HepG2 (cell line): ENCODE results near the gene ZNF446. TPM values are rescaled to one million over a fixed set of nuclear protein-coding genes. Genes with fewer than 3 reads are reported as not detected.

Experiments used
- CBX5 ChIP-seq: sonication (generic); formaldehyde crosslinking; IDR thresholded peaks from 2 replicates; pipeline ENCODE4 v1.4.0; 2020; ENCODE audit warnings: missing genetic modification reagents, borderline replicate concordance
- CENPBD1 ChIP-seq: sonication (generic); formaldehyde crosslinking; IDR thresholded peaks from 2 replicates; pipeline ENCODE4 v1.8.0; 2022; ENCODE audit warnings: missing genetic modification reagents, low read depth, mild to moderate bottlenecking, borderline replicate concordance
- CHD4 ChIP-seq: fragments of 200-600 bp; sonication (generic); IDR thresholded peaks from 2 replicates; pipeline ENCODE4 v1.7.0; 2017; ENCODE audit warnings: mild to moderate bottlenecking, low read length, borderline replicate concordance
- FOXA1 ChIP-seq, 2 experiments: fragments of 450-650 bp in 1 of 2; sonication (generic) in 1 of 2; formaldehyde crosslinking in 1 of 2; IDR thresholded peaks; 2 replicates each; pipeline versions ENCODE4 v1.4.0 to v1.6.1; 2016 to 2020; ENCODE audit warnings: missing genetic modification reagents in 1 of 2
- FOXO1 ChIP-seq: sonication (generic); formaldehyde crosslinking; IDR thresholded peaks from 2 replicates; pipeline ENCODE4 v1.4.0; 2020; ENCODE audit warnings: missing genetic modification reagents
- MEIS1 ChIP-seq: sonication (generic); formaldehyde crosslinking; IDR thresholded peaks from 2 replicates; pipeline ENCODE4 v1.9.0; 2021; ENCODE audit warnings: mild to moderate bottlenecking, missing genetic modification reagents, moderate library complexity, borderline replicate concordance
- MTERF4 ChIP-seq: sonication (generic); formaldehyde crosslinking; IDR thresholded peaks from 2 replicates; pipeline ENCODE4 v1.8.0; 2023; ENCODE audit warnings: mild to moderate bottlenecking, missing genetic modification reagents
- PRMT3 ChIP-seq: sonication (generic); formaldehyde crosslinking; IDR thresholded peaks from 2 replicates; pipeline ENCODE4 v1.8.1; 2022; ENCODE audit warnings: low read depth, mild to moderate bottlenecking, moderate library complexity, missing genetic modification reagents, borderline replicate concordance
- SIN3A ChIP-seq: IDR thresholded peaks from 2 replicates; pipeline ENCODE4 v1.6.1; 2011; ENCODE audit warnings: low read depth, mild to moderate bottlenecking, control low read depth, low read length, borderline replicate concordance
- SP5 ChIP-seq: IDR thresholded peaks from 2 replicates; pipeline ENCODE4 v1.6.1; 2016; ENCODE audit warnings: low read depth, borderline replicate concordance
- THAP11 ChIP-seq: IDR thresholded peaks from 2 replicates; pipeline ENCODE4 v1.6.1; 2016; ENCODE audit warnings: missing biosample characterization, missing genetic modification reagents
- ZNF280D ChIP-seq: sonication (generic); formaldehyde crosslinking; IDR thresholded peaks from 2 replicates; pipeline ENCODE4 v1.5.1; 2020; ENCODE audit warnings: mild to moderate bottlenecking, missing genetic modification reagents
- ZNF446 ChIP-seq: sonication (generic); formaldehyde crosslinking; IDR thresholded peaks from 2 replicates; pipeline ENCODE4 v1.5.0; 2020; ENCODE audit warnings: mild to moderate bottlenecking, missing genetic modification reagents
- ZNF772 ChIP-seq: sonication (generic); formaldehyde crosslinking; IDR thresholded peaks from 2 replicates; pipeline ENCODE4 v1.5.0; 2020; ENCODE audit warnings: mild to moderate bottlenecking, missing genetic modification reagents
- polyA plus RNA-seq, 8 experiments: library from polyadenylated mRNA; depleted of rRNA in 3 of 8; stranded (reverse) in 7 of 8; unstranded in 1 of 8; fragments of >200 nt; fragmentation: Illumina TruSeq in 4 of 8; extraction: Trizol in 4 of 8; gene quantifications; 2 replicates each; pipeline versions ENCODE4 v1.2.1 to v1.2.3, GENCODE V29; 2011 to 2016; ENCODE audit warnings: low read depth in 4 of 8, missing spikeins in 1 of 8, mixed read lengths in 1 of 8; ENCODE audit not compliant: insufficient read depth in 1 of 8
- total RNA-seq, 5 experiments: library from RNA; depleted of rRNA; stranded (reverse); fragments of >200 nt; fragmentation: Illumina TruSeq; extraction: Trizol; gene quantifications; 2 replicates each; pipeline ENCODE4 v1.2.3, GENCODE V29; 2016; ENCODE audit warnings: low read depth in 1 of 5

Gene ZNF446
- total and polyA plus RNA-seq, 2 of the 13 experiments (the other 11 are each of a cell fraction or from before 2014, with no cell fraction given): 3.0 to 3.6 TPM

- TF ChIP-seq CHD4: no peak
- peak; percentile 63; the same call in 1 of the 2 replicates for TF ChIP-seq ZNF772
- no peak; the same call in 1 of the 2 replicates for TF ChIP-seq FOXO1 (CRISPR knock-in tag)
- TF ChIP-seq CBX5: peak; percentile 46; the same call in 1 of the 2 replicates
- TF ChIP-seq CENPBD1 (CRISPR knock-in tag): no peak
- TF ChIP-seq PRMT3: no peak
- peak; percentile 62 for TF ChIP-seq THAP11
- peak; percentile 84; the same call in 1 of the 2 replicates for TF ChIP-seq MEIS1
- 0 out of 2 replicates have a peak, but pooled peaks have one; percentile 66 for TF ChIP-seq MTERF4
- TF ChIP-seq ZNF446 (CRISPR knock-in tag): no peak
- TF ChIP-seq FOXA1 (IDR thresholded peaks at IDR 0.05): no peak
- TF ChIP-seq FOXA1 (CRISPR knock-in tag; IDR thresholded peaks at IDR 0.05): no peak; the same call in 1 of the 2 replicates
- TF ChIP-seq SP5 (CRISPR knock-in tag): peak; percentile 66; the same call in 1 of the 2 replicates
- no peak for TF ChIP-seq SIN3A
- TF ChIP-seq ZNF280D: peak; percentile 5; the same call in 1 of the 2 replicates
Measured at GRCh38 chr19:58511353-58512208, 35.4 kb downstream of the ZNF446 start, which contains the start of gene SLC27A5 (continued).
